Measurements from ENCODE around the gene SHC1. TPM values are rescaled to one million over a fixed set of nuclear protein-coding genes. Genes with fewer than 3 reads are reported as not detected.

The SHC1 gene
- total RNA-seq, 4 donors from 2014 or later, result 69.1 to 104 (median 90.2) TPM

DNA sequence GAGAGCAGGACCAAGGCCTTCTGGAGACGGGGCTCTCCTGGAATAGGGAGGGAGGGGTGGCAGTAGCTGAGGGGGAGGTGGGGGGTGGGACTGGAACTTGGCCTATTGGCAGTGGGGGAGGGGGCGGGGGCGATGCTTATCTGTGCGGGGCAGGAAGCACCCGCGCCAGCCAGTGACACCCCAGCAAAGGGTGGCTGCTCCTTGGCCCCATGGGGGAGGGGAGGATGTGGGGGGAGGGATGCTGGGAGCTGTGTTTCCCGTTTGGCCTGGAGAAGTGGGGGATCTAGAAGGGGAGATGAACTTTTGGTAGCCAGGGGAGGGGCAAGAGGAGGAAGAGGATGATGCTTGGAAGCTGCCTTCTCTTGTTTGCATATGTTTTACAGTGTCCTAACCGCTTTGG, 43.1 kb upstream of the SHC1 start:
- H3K27me3 ChIP-seq, result no peaks in the 10 kb centered on the region
- H3K9me3 ChIP-seq, result no peaks in the 10 kb centered on the region
- peaks cover 2 to 83% (median 43%) of the 10 kb centered on the region in 3 donors for H3K4me1 ChIP-seq
- no peak for ATAC-seq
- H3K27ac ChIP-seq, result peak overlapping the region in 2 of 4 donors; percentile 88 to 97
- WGBS, 2 donors (ENCODE audit: low coverage in 1 of 2), result 53% methylated on average over 5 of the region's 8 CpGs; no CpG with 5 or more reads in 1 of the 2 donors
- H3K4me3 ChIP-seq, result no peak overlapping the region
- H3K36me3 ChIP-seq, result peaks cover 0 to 28% of the 10 kb centered on the region in 2 donors
- no peak for TF ChIP-seq EP300 (IDR thresholded peaks at IDR 0.05)
- TF ChIP-seq, protein P1, sequence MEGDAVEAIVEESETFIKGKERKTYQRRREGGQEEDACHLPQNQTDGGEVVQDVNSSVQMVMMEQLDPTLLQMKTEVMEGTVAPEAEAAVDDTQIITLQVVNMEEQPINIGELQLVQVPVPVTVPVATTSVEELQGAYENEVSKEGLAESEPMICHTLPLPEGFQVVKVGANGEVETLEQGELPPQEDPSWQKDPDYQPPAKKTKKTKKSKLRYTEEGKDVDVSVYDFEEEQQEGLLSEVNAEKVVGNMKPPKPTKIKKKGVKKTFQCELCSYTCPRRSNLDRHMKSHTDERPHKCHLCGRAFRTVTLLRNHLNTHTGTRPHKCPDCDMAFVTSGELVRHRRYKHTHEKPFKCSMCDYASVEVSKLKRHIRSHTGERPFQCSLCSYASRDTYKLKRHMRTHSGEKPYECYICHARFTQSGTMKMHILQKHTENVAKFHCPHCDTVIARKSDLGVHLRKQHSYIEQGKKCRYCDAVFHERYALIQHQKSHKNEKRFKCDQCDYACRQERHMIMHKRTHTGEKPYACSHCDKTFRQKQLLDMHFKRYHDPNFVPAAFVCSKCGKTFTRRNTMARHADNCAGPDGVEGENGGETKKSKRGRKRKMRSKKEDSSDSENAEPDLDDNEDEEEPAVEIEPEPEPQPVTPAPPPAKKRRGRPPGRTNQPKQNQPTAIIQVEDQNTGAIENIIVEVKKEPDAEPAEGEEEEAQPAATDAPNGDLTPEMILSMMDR (IDR thresholded peaks at IDR 0.05), result no peak
- TF ChIP-seq POLR2A (IDR thresholded peaks at IDR 0.05), result no peak
- TF ChIP-seq POLR2AphosphoS5 (IDR thresholded peaks at IDR 0.05), result no peak

DNA sequence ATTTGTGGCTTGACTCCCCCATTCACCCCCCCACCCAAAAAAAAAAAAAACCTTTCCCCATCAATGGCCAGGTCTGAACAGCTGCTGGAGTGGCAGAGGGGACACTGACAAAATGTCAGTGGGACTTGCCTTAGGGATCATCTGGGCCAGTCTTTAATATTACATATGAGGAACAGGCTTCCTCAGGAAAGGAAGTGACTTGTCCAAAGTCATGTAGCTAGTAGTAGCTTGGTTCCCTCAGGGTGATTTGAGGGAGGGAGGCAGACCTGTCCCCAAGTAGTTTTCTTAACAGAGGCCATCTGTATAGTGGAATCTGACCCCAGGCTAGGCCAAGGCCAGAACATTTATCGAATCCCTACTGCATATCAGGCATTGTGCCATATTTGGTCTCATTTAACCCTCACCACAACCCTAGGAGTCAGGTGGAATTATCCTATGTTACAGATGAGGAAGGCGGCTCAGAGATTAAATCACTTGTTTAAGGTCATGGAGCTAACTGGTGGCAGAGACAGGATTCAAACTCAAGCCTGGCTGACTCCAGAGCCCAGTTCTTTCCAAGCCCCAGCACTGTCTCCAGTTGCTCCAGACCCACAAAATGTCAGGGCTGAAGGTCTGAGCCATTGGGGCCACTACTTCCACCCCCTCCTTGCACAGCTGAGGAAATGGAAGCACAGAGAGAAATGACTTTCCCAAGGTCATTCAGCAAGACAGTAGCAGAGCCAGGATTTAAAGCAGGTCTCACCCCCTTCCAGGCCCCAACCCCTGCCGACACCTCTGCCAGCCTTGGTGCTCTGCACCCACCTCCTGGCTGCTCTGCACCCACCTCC, 42.4 kb upstream of the SHC1 start:
- no peak for TF ChIP-seq POLR2AphosphoS5 (IDR thresholded peaks at IDR 0.05)
- no peak for TF ChIP-seq POLR2A (IDR thresholded peaks at IDR 0.05)
- ATAC-seq, result no peak
- Histone ChIP-seq H3K4me1 (peaks cover 2 to 83% (median 40%) of the 10 kb centered on the region in 3 donors), H3K36me3 (peaks cover 0 to 28% of the 10 kb centered on the region in 2 donors), H3K27ac (peak overlapping the region in 3 of 4 donors; percentile 64 to 97 (median 88)), H3K4me3 (peak overlapping the region in 1 of 2 donors; percentile 4), H3K9me3 (no peaks in the 10 kb centered on the region), H3K27me3 (no peaks in the 10 kb centered on the region)
- 63% methylated on average over 2 of the region's 3 CpGs; no CpG with 5 or more reads in 1 of the 2 donors for WGBS, 2 donors (ENCODE audit: low coverage in 1 of 2)

DNA sequence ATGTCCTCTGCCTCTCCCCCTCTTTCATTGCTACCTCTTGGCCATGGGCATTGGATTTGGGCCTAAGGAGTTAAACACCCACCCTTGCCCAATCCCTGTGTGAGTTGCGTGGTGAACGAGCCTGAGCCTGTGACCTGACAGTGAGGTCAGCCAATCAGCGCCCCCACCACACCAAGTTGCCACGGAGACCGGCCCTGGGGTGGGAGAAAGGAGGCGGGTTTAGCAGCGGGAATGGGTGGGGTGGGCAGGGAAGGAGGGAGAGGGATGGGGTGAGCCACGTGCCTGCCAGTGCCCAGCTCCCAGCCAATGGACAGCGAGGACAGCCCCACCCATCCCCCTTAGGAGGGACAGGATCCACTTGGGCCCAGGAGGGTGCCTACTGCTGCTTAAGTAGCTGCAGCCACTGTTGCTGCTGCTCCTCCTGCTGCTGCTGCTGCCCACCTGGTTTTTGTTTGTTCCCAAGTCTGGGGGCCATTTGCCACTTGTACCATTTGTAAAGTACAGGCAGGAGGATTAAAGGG, 41.5 kb upstream of the SHC1 start:
- Histone ChIP-seq H3K36me3 (peaks cover 0 to 28% of the 10 kb centered on the region in 2 donors), H3K4me3 (peak overlapping the region in 1 of 2 donors; percentile 4)

DNA sequence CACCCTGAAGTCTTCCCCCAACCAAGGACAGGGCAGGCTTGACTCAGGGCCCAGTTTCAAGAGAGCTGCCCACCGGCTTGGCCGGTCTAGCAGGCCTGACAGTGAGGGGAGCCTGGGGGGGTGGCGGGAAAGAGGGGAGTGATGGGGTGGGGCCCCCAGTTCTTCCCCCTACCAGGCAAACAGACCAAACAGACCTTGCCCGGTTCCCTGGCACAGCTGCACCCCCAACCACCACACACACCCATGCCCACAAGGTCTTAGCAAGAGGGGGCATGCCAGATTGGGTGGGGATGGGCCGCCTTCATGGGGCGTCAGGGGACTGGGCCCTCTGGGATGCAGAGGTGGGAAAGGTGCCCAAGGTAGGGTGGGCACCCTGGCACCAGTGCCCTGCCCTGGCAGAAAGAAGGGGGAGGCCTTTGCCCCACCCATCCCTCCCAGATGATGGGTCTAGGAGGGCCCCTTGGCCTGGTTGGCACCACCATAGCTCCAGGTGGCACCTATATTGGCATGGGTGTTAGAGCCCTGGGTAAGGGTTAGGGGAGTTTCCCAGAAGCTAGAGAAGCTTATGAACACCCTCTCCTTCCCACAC, 41.0 kb upstream of the SHC1 start:
- WGBS, 2 donors (ENCODE audit: low coverage in 1 of 2), result no CpG with 5 or more reads among the region's 6 CpGs
- TF ChIP-seq, protein P1 (IDR thresholded peaks at IDR 0.05), result no peak
- TF ChIP-seq EP300 (IDR thresholded peaks at IDR 0.05) (no peak), POLR2AphosphoS5 (IDR thresholded peaks at IDR 0.05) (no peak), POLR2A (IDR thresholded peaks at IDR 0.05) (no peak)
- H3K27ac ChIP-seq, result peak overlapping the region; percentile 2 to 97 (median 76)
- ATAC-seq, result no peak
- no peak overlapping the region for H3K4me3 ChIP-seq
- no peaks in the 10 kb centered on the region for H3K9me3 ChIP-seq
- peaks cover 0 to 27% of the 10 kb centered on the region in 2 donors for H3K36me3 ChIP-seq
- peaks cover 0 to 83% (median 34%) of the 10 kb centered on the region in 3 donors for H3K4me1 ChIP-seq
- no peaks in the 10 kb centered on the region for H3K27me3 ChIP-seq

More for the DNA sequence above, 41.5 kb upstream of the SHC1 start:
- TF ChIP-seq POLR2AphosphoS5 (IDR thresholded peaks at IDR 0.05) (peak; percentile 33), EP300 (IDR thresholded peaks at IDR 0.05) (no peak), POLR2A (IDR thresholded peaks at IDR 0.05) (no peak)
- TF ChIP-seq, protein P1 (IDR thresholded peaks at IDR 0.05), result no peak
- ATAC-seq, result peak; percentile 69
- 40% methylated on average over 3 of the region's 9 CpGs; no CpG with 5 or more reads in 1 of the 2 donors for WGBS, 2 donors (ENCODE audit: low coverage in 1 of 2)
- Histone ChIP-seq H3K4me1 (peaks cover 2 to 83% (median 38%) of the 10 kb centered on the region in 3 donors), H3K27me3 (no peaks in the 10 kb centered on the region), H3K9me3 (no peaks in the 10 kb centered on the region), H3K27ac (peak overlapping the region; percentile 2 to 97 (median 76))

DNA sequence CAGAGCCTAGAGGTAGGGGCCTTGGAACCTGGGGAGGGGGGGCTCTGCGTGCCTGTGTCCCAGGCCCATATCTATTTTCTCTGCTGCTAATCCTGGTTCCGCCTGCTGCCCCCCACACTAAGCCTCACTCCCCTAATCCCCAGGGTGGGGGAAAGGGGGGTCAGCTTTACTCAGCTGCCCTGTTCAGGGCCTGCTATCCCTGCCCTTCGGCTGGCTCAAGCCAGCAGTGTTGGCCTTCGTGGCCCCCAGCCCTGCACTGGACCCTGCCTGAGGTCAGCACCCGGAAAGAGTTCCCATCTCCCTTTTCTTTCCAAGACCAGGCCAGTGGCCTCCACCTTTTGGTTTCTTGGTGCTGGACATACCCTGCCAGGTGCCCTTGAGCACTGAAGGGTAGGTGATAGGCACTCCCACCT, 40.5 kb upstream of the SHC1 start:
- H3K27ac ChIP-seq, result peak overlapping the region in 3 of 4 donors; percentile 64 to 97 (median 88)
- TF ChIP-seq, protein P1 (IDR thresholded peaks at IDR 0.05), result no peak
- no peak for TF ChIP-seq EP300 (IDR thresholded peaks at IDR 0.05)
- TF ChIP-seq POLR2A (IDR thresholded peaks at IDR 0.05), result no peak
- TF ChIP-seq POLR2AphosphoS5 (IDR thresholded peaks at IDR 0.05), result no peak
- ATAC-seq, result no peak
- H3K4me1 ChIP-seq, result peaks cover 0 to 83% (median 32%) of the 10 kb centered on the region in 3 donors
- 76% methylated on average over 5 of the region's 5 CpGs; no CpG with 5 or more reads in 1 of the 2 donors for WGBS, 2 donors (ENCODE audit: low coverage in 1 of 2)
- H3K36me3 ChIP-seq, result peaks cover 0 to 21% of the 10 kb centered on the region in 2 donors
- no peaks in the 10 kb centered on the region for H3K27me3 ChIP-seq
- H3K9me3 ChIP-seq, result no peaks in the 10 kb centered on the region
- no peak overlapping the region for H3K4me3 ChIP-seq

Measured in gastroesophageal sphincter (tissue), 4 donors.